H9 (cell line): ENCODE data around the gene RPL38. TPM values are rescaled to one million over a fixed set of nuclear protein-coding genes. Genes with fewer than 3 reads are reported as not detected.
A peak's percentile ranks its signal among the peaks of the same experiment; 100 is the strongest.

Source experiments
- DNase-seq: peaks from one replicate; pipeline ENCODE4 v3.0.0-alpha.2; 2017
- H2AFZ ChIP-seq: one replicate; pipeline ENCODE4 v1.6.1; 2013; ENCODE audit warnings: mild to moderate bottlenecking, low read length, control low read depth, moderate library complexity
- H2AK5ac ChIP-seq: 2 replicates; pipeline ENCODE4 v1.6.1; 2013; ENCODE audit warnings: low read length, control low read depth, mixed read lengths; ENCODE audit not compliant: insufficient read length
- H2BK120ac ChIP-seq: one replicate; pipeline ENCODE4 v1.6.1; 2013; ENCODE audit warnings: low read depth, mild to moderate bottlenecking, low read length, control low read depth, inconsistent platforms; ENCODE audit not compliant: poor library complexity, severe bottlenecking
- H2BK12ac ChIP-seq: 2 replicates; pipeline ENCODE4 v1.6.1; 2013; ENCODE audit warnings: low read length, control low read depth, mixed read lengths, low read depth; ENCODE audit not compliant: insufficient read length
- H2BK15ac ChIP-seq: 2 replicates; pipeline ENCODE4 v1.6.1; 2013; ENCODE audit warnings: low read depth, low read length, control low read depth
- H2BK20ac ChIP-seq: one replicate; pipeline ENCODE4 v1.6.1; 2013; ENCODE audit warnings: low read depth, mild to moderate bottlenecking, low read length, control low read depth, inconsistent platforms; ENCODE audit not compliant: poor library complexity, severe bottlenecking
- H2BK5ac ChIP-seq: 2 replicates; pipeline ENCODE4 v1.6.1; 2013; ENCODE audit warnings: low read length, control low read depth, mixed read lengths; ENCODE audit not compliant: insufficient read length
- H3K14ac ChIP-seq: 2 replicates; pipeline ENCODE4 v1.6.1; 2013; ENCODE audit warnings: low read length, control low read depth; ENCODE audit not compliant: insufficient read depth
- H3K18ac ChIP-seq: 2 replicates; pipeline ENCODE4 v1.6.1; 2013; ENCODE audit warnings: low read depth, mild to moderate bottlenecking, mixed read lengths, low read length, control low read depth; ENCODE audit not compliant: insufficient read length
- H3K23ac ChIP-seq: 2 replicates; pipeline ENCODE4 v1.6.1; 2013; ENCODE audit warnings: low read length, control low read depth, mixed read lengths, low read depth; ENCODE audit not compliant: insufficient read length
- H3K23me2 ChIP-seq: 2 replicates; pipeline ENCODE4 v1.6.1; 2013; ENCODE audit warnings: low read depth, mild to moderate bottlenecking, mixed read lengths, low read length, control low read depth; ENCODE audit not compliant: insufficient read length, poor library complexity, severe bottlenecking
- H3K27ac ChIP-seq: 2 replicates; pipeline ENCODE4 v1.5.1; 2013; ENCODE audit warnings: low read length, control low read depth, mixed read lengths, low read depth; ENCODE audit not compliant: insufficient read length
- H3K27me3 ChIP-seq: 2 replicates; pipeline ENCODE4 v1.6.1; 2013; ENCODE audit warnings: low read length, control low read depth, inconsistent platforms; ENCODE audit not compliant: insufficient read depth
- H3K4ac ChIP-seq: 2 replicates; pipeline ENCODE4 v1.6.1; 2013; ENCODE audit warnings: low read depth, mild to moderate bottlenecking, control low read depth, inconsistent platforms, low read length, moderate library complexity
- H3K4me1 ChIP-seq: 2 replicates; pipeline ENCODE4 v1.6.1; 2013; ENCODE audit warnings: low read length, control low read depth, inconsistent platforms; ENCODE audit not compliant: insufficient read depth
- H3K4me2 ChIP-seq: 2 replicates; pipeline ENCODE4 v1.6.1; 2013; ENCODE audit warnings: low read length, control low read depth, mixed read lengths; ENCODE audit not compliant: insufficient read length, insufficient read depth
- H3K56ac ChIP-seq: 2 replicates; pipeline ENCODE4 v1.6.1; 2013; ENCODE audit warnings: low read depth, mild to moderate bottlenecking, mixed read lengths, low read length, control low read depth; ENCODE audit not compliant: insufficient read length
- H3K79me1 ChIP-seq: 2 replicates; pipeline ENCODE4 v1.6.1; 2013; ENCODE audit warnings: low read depth, mild to moderate bottlenecking, moderate library complexity, low read length, control low read depth, inconsistent platforms; ENCODE audit not compliant: insufficient read depth, poor library complexity, severe bottlenecking
- H3K79me2 ChIP-seq: 2 replicates; pipeline ENCODE4 v1.6.1; 2013; ENCODE audit warnings: low read length, control low read depth, inconsistent platforms; ENCODE audit not compliant: insufficient read depth
- H3K9ac ChIP-seq: 2 replicates; pipeline ENCODE4 v1.6.1; 2013; ENCODE audit warnings: low read length, control low read depth, mixed read lengths; ENCODE audit not compliant: insufficient read length; ENCODE audit errors: extremely low read depth
- H3K9me3 ChIP-seq: one replicate; pipeline ENCODE4 v1.6.1; 2013; ENCODE audit warnings: low read depth, low read length, inconsistent platforms; ENCODE audit not compliant: control insufficient read depth
- H3T11ph ChIP-seq: one replicate; pipeline ENCODE4 v1.6.1; 2013; ENCODE audit warnings: mild to moderate bottlenecking, low read length, control low read depth, inconsistent platforms
- H4K20me1 ChIP-seq: one replicate; pipeline ENCODE4 v1.6.1; 2013; ENCODE audit not compliant: control insufficient read depth, insufficient read length, insufficient read depth
- H4K5ac ChIP-seq: 2 replicates; pipeline ENCODE4 v1.6.1; 2013; ENCODE audit warnings: low read depth, mild to moderate bottlenecking, mixed read lengths, low read length, control low read depth; ENCODE audit not compliant: insufficient read length
- H4K8ac ChIP-seq: replicated peaks from 2 replicates; pipeline ENCODE4 v1.6.1; 2013; ENCODE audit warnings: low read length, control low read depth, mixed read lengths, low read depth; ENCODE audit not compliant: insufficient read length
- H4K91ac ChIP-seq: 2 replicates; pipeline ENCODE4 v1.6.1; 2013; ENCODE audit warnings: low read depth, mild to moderate bottlenecking, moderate library complexity, mixed read lengths, low read length, control low read depth; ENCODE audit not compliant: insufficient read length
- H3K27ac Mint-ChIP-seq, 3 experiments: 2 replicates in 2 of 3; 3 replicates in 1 of 3; pipeline ENCODE4 v1.8.0; 2020 to 2021; ENCODE audit warnings: mixed read lengths in 3 of 3, mild to moderate bottlenecking in 1 of 3, moderate library complexity in 1 of 3
- H3K27me3 Mint-ChIP-seq: 2 replicates; pipeline ENCODE4 v1.8.0; 2021; ENCODE audit warnings: low read depth, mild to moderate bottlenecking, moderate library complexity, mixed read lengths
- H3K36me3 Mint-ChIP-seq, 3 experiments: 2 replicates in 2 of 3; 3 replicates in 1 of 3; pipeline ENCODE4 v1.8.0; 2020 to 2021; ENCODE audit warnings: low read depth in 3 of 3, mixed read lengths in 3 of 3; ENCODE audit not compliant: insufficient read depth in 1 of 3
- H3K4me1 Mint-ChIP-seq, 2 experiments: 2 replicates each; pipeline ENCODE4 v1.8.0; 2020; ENCODE audit warnings: mixed read lengths in 2 of 2
- H3K4me3 Mint-ChIP-seq, 2 experiments: 2 replicates in 1 of 2; 3 replicates in 1 of 2; pipeline ENCODE4 v1.8.0; 2020 to 2021; ENCODE audit warnings: mild to moderate bottlenecking in 2 of 2, mixed read lengths in 2 of 2, moderate library complexity in 1 of 2
- H3K9me3 Mint-ChIP-seq, 2 experiments: 2 replicates in 1 of 2; 3 replicates in 1 of 2; pipeline ENCODE4 v1.8.0; 2020; ENCODE audit warnings: mild to moderate bottlenecking in 2 of 2, mixed read lengths in 2 of 2, moderate library complexity in 1 of 2
- CTCF ChIP-seq: fragments of 200-600 bp; sonication (generic); conservative IDR thresholded peaks from 3 replicates; pipeline ENCODE4 v1.8.0; 2021; ENCODE audit warnings: antibody characterized with exemption, mild to moderate bottlenecking
- WGBS: extraction: QIAGEN DNeasy Blood & Tissue Kit; methylation state at CpG from one replicate; pipeline ENCODE4 v1.1.7; 2013; ENCODE audit warnings: missing lambda C conversion rate, low lambda C conversion rate, mixed read lengths; ENCODE audit not compliant: insufficient read length; ENCODE audit errors: extremely low coverage; 5-methylcytosine and 5-hydroxymethylcytosine counted together
- total RNA-seq: library from RNA; stranded (reverse); gene quantifications from 2 replicates; pipeline ENCODE4 v1.2.1, GENCODE V29; 2021

Gene RPL38
- total RNA-seq, 1 experiment from 2014 or later = 1,358 TPM

DNA sequence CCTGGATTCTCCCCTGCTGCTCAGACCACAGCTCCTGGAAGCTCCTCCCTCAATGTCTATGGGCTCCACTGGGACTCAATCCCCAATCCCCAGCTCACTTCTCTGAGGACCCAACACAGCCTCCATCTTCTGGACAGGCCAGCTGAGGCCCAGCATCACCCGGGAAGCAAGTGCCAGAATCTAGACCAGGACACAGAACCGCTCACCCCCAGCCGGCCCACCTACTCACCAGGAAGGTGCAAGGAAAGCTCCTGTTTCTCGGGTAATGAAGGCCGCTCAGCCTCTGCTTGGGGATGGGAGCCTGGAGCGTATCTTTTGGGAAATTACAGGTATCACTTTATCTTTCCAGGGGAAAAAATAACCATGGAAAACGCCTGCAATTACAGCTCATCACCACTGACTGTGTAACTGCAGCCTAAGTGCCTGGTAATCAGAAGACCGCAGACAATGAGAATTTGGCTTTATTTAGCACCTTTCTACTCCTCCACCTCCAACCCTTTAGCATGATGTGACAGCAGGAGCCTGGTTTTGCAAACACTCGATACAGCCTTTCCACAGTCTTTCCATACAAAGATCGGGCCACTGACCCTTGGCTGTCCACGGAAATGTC, 49.6 kb upstream of the RPL38 start:
- Histone ChIP-seq H2BK120ac (no peak overlapping the region), H3K18ac (no peak overlapping the region), H3K27me3 (no peaks in the 10 kb centered on the region), H3K14ac (0 out of 2 replicates have a peak overlapping the region, but pooled peaks have one; percentile 25), H3K79me2 (no peaks in the 10 kb centered on the region), H2BK12ac (no peak overlapping the region), H3K23me2 (no peaks in the 10 kb centered on the region), H4K8ac (no peak overlapping the region), H2BK15ac (no peak overlapping the region), H3K4me1 (no peaks in the 10 kb centered on the region; the same call in 1 of the 2 replicates), H3T11ph (no peak overlapping the region), H3K4ac (no peak overlapping the region), H4K91ac (no peak overlapping the region), H4K5ac (no peak overlapping the region), H2AK5ac (no peak overlapping the region), H3K79me1 (no peaks in the 10 kb centered on the region), H3K9me3 (no peaks in the 10 kb centered on the region), H3K23ac (no peak overlapping the region), H2AFZ (no peak overlapping the region), H2BK5ac (no peak overlapping the region), H3K9ac (no peak overlapping the region), H3K4me2 (no peak overlapping the region), H4K20me1 (no peaks in the 10 kb centered on the region), H3K27ac (no peak overlapping the region), H2BK20ac (no peak overlapping the region), H3K56ac (no peak overlapping the region)
- no peak overlapping the region for H3K4me3 Mint-ChIP-seq
- no CpG with 5 or more reads among the region's 11 CpGs for WGBS
- TF ChIP-seq CTCF = peak; percentile 35
- H3K27me3 Mint-ChIP-seq = peaks cover 7% of the 10 kb centered on the region
- no peaks in the 10 kb centered on the region; a peak in 1 of 7 replicates for H3K36me3 Mint-ChIP-seq
- H3K9me3 Mint-ChIP-seq = peaks cover 0 to 4% of the 10 kb centered on the region in 2 experiments; a peak in 2 of 5 replicates
- H3K4me1 Mint-ChIP-seq = peaks cover 11 to 18% of the 10 kb centered on the region in 2 experiments
- DNase-seq = peak; percentile 24
- no peak overlapping the region for H3K27ac Mint-ChIP-seq
